UCSD-AML1 (cell line): ENCODE measurements around the gene TFDP2.

Source experiments
- DNase-seq: peaks from one replicate; lab custom pipeline; 2025; ENCODE audit not compliant: unreplicated experiment; lab: John Stamatoyannopoulos, UW

The TFDP2 gene

GRCh38 chr3:141972399-141972798 lies 176.9 kb downstream of the TFDP2 start:
- no peak for DNase-seq

- no peak for DNase-seq
Measured at GRCh38 chr3:141971571-141971970, 177.8 kb downstream of the TFDP2 start.

GRCh38 chr3:141969711-141970110 lies 179.6 kb downstream of the TFDP2 start:
- no peak for DNase-seq

GRCh38 chr3:141965471-141965870 lies 183.9 kb downstream of the TFDP2 start:
- no peak for DNase-seq

- DNase-seq, result no peak
Measured at GRCh38 chr3:141963301-141963700, 186.0 kb downstream of the TFDP2 start.

- no peak for DNase-seq
Measured at GRCh38 chr3:141960731-141961130, 188.6 kb downstream of the TFDP2 start.

GRCh38 chr3:141959589-141960554 lies 189.5 kb downstream of the TFDP2 start:
- no peak for DNase-seq

GRCh38 chr3:141955175-141955574 lies 194.2 kb downstream of the TFDP2 start:
- no peak for DNase-seq

- no peak for DNase-seq
Measured at GRCh38 chr3:141952611-141953010, 196.7 kb downstream of the TFDP2 start.

- no peak for DNase-seq
Measured at GRCh38 chr3:141950572-141951493, 198.5 kb downstream of the TFDP2 start.

- DNase-seq, result no peak
Measured at GRCh38 chr3:141949972-141950371, 199.4 kb downstream of the TFDP2 start.

- DNase-seq, result no peak
Measured at GRCh38 chr3:141949399-141949798, 199.9 kb downstream of the TFDP2 start.

- no peak for DNase-seq
Measured at GRCh38 chr3:141945726-141946485, 203.4 kb downstream of the TFDP2 start.

GRCh38 chr3:141942006-141942405 lies 207.3 kb downstream of the TFDP2 start:
- no peak for DNase-seq

- peak; percentile 53 for DNase-seq
Measured at GRCh38 chr3:141941093-141941492, 208.3 kb downstream of the TFDP2 start.

- peak; percentile 17 for DNase-seq
Measured at GRCh38 chr3:141940194-141940776, 209.1 kb downstream of the TFDP2 start.

- no peak for DNase-seq
Measured at GRCh38 chr3:141939759-141940158, 209.6 kb downstream of the TFDP2 start.

GRCh38 chr3:141938011-141938500 lies 211.3 kb downstream of the TFDP2 start:
- DNase-seq, result no peak

- no peak for DNase-seq
Measured at GRCh38 chr3:141934354-141934753, 215.0 kb downstream of the TFDP2 start.
